HuH-7 (cell line): Measurements from ENCODE around the gene XPNPEP2.

ENCODE experiments used
- DNase-seq: peaks from one replicate; pipeline ENCODE4 v3.0.0; 2011; ENCODE audit warnings: low spot score

Gene XPNPEP2

DNA sequence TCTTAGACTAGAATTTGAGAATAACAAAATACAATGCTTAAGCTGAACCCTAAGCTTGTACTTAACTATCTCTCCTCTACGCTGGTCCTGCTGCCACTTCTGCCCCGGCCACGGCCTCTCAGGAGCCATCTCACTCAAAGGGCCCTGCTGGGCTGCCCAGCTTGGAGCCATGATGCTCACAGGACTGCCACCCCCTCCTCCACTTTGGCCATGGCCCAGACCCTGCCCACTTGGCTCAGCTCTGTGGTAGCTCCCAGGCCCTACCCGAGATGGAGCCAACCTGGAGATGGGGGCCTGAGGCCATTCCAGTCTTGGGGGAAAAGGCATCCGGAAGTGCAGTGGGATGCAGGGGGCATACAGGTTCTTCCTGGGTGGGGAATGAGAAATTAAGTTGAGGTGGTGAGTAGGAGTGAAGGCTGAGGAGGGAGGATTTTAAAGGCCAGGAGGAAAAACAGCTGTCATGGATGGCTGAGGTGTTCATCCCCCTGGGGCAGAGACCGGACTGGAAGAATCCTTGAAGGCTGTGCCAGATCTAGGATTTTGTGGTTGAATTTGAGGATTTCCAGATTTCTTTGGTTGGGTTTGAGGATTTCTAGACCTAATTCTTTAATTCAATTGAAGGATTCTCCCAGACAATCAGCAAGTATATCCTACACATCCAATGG, 41.8 kb downstream of the XPNPEP2 start:
- no peak for DNase-seq

DNA sequence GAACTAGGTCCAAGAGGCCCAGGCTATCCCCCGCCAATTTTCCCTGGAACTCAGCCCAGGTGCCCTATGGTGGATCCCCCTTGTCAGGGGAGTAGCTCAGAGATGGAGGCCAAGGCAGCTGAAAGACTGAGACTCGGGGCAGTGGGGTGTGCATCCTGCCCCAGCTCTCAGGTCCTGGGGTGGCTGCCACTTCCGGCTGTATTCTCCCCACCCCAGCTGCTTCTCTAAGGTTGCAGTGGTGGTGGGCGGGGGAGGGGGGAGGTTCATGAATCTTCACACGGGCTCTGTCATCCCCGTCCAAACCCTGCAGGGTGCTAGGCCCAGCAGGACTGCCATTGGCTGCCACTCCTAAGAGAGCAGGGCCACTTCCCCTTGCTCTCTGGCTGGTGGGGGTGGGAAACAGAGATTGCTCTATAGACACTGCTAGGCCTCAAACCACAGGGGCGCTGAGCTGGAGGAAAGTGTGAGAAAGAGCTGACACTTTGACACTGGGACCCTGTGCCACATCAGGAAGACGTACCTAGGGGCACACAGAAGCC, 42.4 kb downstream of the XPNPEP2 start:
- no peak for DNase-seq

DNA sequence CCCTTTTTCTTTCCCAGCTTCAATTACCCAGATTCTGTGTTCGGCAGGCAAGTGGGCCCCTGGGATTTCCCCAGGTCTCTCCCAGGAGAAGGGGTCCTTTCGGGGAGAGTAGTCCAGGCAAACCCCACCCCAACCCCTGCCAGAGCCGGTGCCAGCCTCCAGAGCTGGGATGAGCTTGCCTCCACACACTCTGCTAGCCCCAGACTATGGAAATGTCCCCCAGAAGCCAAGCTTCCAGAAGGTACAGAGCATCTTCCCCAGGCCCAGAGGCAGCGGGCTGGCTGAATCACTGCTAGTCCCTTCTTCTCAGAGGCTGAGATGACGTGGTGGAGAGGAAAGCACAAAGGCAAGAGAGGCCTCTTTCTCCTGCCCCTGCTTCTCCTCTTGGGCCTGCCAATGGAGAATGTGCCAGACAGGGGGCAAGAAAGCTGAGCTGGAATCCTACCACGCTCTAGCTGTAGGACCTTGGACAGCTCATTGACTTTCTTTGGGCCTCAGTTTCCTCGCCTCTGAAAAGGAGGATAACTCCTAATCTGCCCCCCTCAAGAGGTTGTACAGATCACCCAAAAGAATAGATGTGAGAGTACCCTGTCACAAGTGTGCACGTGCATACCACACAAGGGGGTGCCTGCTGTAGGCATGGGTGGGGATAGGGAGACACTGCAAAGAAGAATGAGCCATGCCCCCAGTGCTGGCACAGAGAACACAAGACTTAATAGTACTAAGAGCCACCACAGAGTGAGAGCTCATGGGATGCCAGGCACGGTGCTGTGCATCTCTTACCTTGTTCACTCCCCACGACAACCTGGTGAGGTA, 43.1 kb downstream of the XPNPEP2 start:
- no peak for DNase-seq

DNA sequence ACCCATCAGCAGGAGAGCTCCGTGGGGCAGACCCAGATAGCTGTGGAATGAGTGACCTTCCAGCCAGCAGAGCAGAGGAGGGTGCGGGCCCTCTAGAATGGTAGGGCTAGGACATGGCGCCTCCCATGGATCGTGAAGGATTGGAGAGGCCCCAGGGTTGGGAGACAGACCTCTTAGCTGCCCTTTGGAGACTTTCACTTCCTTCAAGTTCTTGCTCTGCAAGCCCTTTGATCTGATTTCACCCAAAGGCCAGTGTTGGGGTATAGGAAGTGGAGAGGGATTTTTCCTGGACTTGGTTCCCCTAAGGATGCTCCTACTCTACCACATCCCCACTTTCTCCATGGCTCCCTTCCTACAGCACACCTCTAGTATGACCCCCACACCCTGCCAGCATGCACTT, 43.9 kb downstream of the XPNPEP2 start:
- no peak for DNase-seq

DNA sequence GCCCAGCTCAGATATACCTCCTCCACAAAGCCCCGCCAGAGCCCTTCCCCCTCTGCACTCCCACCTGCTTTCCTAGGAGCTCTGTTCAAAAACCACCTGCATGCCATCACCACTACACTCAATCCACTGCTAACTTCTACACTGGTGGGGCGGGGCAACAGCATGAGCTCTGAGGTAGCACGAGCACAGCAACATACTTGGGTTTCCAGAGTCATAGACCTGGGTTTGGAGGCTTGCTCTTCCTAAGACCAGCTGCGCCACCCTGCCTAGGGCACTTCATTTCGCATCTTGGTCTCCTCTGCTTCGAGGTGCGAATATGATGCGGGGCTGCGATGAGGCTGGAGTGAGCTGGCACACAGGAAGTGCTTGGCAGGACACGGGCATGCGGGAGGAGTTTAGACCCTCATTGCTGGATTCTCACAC, 44.5 kb downstream of the XPNPEP2 start:
- DNase-seq: no peak

DNA sequence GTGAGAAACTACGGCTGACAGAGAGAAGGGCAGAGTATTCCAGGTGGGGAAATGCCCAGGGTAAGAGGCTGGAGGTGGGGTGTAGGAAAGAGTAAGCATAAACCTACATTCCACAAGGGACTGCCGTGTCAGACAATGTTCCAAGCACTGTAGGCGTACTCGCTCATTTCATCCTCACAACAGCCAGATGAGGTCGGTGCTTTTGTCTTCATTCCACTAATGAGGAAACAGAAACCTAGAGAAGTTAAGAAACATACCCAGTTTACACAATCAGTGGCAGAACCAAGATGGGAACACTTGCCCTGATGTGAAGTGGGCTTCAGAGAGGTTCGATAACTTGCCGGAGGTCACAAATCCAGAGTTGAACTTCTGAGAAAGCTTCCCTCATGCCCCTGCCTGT, 45.6 kb downstream of the XPNPEP2 start:
- no peak for DNase-seq

DNA sequence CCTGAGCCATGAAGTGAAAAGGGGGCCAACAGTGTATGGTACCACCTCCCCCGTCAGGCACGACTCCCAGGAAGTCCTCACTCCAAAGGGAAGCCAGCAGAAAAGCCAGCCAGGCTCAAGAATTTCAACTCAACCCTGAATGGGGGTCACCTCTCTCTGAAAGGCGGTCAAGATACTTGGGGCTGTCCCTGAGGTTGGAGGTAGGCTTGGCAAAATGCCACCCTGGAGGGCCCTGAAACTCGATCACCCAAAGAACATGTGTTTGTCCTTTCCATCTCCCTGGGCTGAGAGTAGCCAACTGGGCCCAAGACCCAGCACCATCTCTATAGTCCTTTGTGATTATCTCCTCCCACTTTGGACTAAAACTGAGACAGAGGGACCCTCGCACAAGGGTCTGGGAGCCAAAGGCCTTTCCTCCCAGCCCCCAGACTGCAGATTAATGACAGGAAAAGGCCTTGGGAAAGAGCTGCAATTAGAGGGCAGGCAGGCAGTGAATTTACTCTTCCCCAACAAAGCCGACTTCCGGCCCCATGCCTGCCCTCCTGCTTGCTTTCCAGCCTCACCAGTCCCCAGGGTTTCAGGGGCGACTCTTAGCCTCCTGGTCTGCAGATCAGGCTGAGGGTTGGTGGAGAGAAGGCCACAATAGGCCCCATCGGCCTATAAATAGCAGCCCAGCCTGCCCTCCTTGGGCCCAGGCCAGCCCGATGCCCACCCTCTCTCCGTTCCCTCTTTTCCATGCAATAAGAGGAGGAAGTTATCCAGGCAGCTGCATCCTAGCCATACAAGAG, 46.6 kb downstream of the XPNPEP2 start:
- DNase-seq: no peak

DNA sequence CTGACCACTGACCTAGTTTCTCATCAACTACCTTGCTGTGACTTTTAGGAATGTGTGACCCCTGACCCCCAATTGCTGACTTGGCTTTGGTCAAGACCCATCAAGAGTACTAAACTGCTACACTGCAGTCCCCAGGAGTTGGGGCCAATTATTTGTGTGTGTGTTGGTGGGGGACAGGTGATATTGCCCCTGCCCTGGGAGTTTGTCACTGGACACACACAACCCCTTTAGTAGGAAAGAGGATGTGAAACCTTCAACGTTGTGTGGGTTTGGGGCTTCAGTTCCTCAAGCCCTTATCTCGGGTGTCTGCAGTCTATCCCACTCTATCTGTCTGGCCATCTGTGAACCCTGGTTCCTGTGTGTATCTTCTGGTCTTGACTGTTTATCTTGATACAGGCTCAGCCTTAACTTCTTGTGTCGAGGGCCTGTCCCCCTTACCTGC, 47.5 kb downstream of the XPNPEP2 start:
- DNase-seq: no peak

DNA sequence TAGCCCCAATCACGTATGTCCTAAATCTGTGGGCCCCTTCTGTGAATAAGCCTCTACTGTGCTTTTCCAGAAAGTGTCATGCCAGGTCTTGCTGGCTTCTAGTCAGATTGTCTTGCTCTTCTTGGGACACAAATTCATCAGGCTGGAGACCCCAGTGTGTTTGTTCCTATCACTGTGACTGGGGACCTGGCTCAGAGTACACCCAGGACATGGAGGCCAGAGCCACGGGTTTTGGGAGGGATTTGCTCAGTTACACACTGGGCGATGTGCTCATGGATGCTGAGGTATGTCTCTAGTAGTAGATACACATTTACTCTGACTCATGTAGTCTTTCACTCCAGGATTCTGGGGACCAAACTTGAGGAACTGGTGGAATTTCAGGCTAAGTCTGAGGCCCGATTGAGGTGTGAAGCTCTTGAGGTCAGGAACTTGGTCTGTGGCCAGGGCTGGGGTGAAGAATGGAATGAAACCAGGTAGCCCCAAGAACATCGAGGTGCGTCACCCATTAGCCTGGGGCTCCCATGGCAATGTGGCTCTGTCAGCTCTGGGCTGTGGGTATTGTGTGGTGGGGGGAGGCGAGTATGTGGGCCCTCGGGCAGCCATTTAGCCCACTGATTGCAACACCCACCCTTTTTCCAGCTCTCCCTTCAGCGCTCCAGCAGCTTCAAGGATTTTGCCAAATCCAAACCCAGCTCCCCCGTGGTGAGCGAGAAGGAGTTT, 48.7 kb downstream of the XPNPEP2 start:
- DNase-seq: no peak

DNA sequence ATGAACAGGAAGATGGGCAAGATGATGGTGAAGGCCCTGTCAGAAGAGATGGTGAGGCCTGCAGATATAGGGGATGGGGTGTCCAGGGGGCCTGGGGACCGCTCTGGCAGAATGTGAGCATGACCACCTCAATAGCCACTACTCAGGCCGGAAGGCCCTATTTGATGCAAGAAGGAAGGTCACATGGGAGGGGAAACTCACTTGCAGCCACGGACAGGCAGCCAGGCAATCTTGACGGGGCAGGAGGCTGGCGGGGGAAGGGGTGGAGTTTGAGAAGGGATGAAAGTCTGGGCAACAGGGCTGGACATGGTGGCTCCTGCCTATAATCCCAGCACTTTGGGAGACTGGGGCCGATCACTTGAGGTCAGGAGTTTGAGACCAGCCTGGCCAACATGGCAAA, 49.7 kb downstream of the XPNPEP2 start:
- no peak for DNase-seq

DNA sequence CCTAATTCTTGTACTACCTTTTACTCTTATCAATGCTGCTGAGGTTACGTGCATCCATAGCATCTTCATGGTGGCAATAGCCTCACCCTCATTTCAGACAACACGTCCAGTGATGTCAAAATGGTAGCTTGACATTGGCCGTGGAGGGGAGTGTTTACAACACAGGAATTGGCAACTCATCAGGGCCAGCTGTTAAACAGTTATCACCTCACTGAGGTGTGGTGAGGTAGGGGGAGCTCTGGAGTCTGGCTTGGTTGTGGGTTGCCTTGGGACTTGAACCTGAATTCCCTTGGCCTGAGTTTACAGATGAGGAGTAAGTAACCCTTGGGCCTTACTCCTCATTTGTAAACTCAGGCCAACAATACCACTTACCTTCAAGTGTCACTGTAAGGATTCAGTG, 51.4 kb downstream of the XPNPEP2 start:
- DNase-seq: no peak

DNA sequence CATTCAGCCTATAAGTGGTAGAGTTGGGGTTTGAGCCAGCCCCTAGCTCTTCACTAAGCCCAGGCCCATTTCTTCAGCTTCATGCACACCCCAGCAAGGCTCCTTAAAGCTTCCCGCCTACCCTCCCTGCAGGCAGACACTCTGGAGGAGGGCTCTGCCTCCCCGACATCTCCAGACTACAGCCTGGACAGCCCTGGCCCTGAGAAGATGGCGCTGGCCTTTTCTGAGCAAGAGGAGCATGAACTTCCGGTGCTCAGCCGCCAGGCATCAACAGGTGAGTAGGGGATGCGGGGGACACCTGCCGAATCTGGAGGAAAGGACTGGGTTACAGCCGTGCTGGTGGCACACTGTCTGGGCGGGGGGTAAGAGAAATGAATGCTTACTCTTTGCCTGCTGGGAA, 52.0 kb downstream of the XPNPEP2 start:
- no peak for DNase-seq

DNA sequence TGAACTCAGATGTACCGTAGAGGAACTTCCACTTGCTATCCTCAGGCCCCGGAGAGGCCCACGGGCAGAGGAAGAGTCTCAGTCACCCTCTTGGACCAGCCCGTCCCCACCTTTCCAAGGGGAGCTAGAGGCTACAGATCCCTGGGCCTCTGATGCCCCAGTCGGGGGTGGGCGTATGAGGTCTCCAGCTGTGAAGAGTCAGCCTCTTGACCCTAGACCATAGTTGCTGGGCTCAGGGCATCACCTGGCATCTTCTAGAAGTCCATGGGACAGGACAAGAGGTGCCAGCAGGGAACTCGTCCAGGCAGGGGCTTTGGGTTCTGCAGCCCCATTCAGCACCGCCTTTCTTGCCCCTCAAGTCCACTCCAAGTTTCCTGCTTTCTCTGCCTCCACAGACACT, 52.6 kb downstream of the XPNPEP2 start:
- no peak for DNase-seq

DNA sequence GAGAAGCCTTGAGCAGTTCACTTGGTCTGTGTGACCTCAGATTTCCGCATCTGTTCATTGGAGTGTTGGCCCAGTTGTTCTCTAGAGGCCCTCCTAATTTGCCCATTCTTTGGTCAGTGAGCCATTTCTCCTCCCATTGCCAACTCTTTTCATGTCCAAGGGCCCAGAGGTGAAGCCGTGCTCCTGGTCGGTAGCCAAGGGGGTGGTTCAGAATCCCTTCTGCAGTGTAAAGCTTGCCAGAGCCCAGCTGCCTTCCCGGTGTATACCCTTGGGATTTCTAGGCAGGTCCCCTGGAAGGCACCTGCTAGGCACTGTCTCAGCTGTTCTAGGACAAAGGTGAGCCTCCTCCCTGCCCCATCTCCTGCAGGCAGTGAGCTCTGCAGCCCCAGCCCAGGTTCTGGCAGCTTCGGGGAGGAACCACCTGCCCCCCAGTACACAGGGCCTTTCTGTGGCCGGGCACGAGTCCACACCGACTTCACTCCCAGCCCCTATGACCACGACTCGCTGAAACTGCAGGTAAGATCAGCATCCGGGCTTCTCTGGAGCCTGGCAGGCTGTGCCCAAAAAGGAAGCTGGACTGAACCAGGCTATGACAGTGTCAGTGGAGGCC, 53.3 kb downstream of the XPNPEP2 start:
- no peak for DNase-seq

DNA sequence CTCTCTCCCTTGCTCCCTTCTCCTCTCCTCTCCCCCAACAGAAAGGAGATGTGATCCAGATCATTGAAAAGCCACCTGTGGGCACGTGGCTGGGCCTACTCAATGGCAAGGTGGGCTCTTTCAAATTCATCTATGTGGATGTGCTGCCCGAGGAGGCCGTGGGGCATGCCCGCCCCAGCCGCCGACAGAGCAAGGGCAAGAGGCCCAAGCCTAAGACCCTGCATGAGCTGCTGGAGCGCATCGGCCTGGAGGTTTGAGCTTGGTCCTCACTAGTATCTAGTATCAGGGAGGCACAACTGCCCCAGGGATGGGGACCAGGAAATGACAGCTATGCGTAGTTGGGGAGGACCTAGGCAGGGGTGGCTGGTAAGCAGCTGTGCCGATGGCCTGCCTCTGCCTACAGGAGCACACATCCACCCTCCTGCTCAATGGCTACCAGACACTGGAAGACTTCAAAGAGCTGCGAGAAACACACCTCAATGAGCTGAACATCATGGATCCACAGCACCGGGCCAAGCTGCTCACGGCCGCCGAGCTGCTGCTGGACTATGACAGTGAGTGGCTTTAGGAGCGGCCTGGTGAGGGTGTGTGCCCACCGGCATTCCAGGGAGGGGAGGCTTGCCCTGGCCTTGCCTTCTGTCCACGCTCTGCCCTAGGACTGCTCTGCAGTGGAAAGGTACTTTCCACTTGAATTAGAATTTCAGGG, 54.0 kb downstream of the XPNPEP2 start:
- no peak for DNase-seq

DNA sequence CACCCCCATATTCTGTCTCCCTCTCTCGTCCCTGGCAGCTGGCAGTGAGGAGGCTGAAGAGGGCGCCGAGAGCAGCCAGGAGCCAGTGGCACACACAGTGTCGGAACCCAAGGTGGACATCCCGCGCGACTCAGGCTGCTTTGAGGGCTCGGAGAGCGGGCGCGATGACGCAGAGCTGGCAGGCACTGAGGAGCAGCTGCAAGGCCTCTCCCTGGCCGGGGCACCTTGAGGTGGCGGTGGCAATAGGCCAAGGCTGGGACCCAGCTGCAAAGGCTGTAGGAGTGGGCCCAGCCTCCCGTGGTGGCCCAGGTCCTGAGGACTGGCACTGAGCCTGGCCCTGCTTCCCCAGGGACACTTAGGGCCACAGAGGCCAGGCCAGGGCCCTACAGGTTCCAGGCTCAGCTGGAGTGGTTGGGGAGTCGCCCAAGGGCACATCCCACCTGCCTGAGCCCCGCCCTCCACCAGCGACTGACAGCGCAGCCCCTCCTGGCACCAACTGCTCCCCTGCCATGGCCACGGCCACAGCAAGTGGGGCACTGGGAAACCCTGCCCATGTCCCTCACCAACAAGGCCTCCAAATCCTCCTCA, 54.9 kb downstream of the XPNPEP2 start:
- no peak for DNase-seq

DNA sequence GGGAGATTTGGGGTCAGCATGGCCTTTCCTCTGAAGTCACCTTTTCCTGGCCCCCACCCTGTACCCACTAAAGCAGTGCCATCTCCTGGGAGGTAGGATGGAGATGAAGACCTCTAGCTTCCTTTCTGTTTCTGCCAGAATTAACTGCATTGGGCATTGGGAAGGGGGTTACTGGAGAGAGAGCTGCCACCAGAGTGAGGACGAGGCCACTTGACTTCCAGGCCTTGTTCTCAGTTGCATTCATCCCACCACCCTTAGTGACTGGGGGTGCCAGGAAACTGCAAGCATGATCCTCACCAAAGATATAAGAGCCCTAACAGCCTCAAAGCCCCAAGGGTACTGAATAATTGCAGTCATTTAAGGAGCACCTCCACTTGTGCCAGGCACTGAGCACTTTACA, 56.8 kb downstream of the XPNPEP2 start:
- DNase-seq: no peak

DNA sequence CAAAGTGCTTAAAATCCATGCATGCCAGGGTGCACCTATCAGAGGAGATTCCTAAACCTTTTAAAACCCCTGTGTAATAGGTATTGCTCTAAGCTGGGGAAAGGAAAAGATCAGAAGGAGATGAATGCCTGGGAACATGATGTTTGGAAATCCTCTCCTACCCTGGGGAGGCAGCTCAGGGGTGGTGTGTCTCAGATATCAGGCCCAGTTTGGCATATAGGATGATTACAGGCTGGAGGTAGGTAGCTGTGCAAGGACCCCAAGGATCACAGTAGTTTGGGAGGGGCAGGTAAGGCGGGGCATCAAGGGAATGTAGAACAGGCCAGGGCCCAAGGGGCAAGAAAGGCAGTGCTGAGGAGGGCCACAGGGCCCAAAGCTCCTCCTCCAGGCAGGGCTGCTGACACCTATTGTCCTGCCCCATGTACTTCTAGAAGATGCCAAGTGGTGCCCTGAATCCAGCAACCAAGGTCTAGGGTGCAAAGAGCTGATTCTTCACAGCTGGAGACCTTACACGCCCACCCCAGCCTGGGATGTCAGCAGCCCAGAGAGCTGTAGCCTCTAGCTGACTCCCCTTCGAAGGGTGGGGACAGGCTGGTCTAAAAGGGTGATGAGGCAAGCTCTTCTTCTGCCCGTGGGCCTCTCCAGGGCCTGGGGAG, 58.6 kb downstream of the XPNPEP2 start:
- DNase-seq: no peak

DNA sequence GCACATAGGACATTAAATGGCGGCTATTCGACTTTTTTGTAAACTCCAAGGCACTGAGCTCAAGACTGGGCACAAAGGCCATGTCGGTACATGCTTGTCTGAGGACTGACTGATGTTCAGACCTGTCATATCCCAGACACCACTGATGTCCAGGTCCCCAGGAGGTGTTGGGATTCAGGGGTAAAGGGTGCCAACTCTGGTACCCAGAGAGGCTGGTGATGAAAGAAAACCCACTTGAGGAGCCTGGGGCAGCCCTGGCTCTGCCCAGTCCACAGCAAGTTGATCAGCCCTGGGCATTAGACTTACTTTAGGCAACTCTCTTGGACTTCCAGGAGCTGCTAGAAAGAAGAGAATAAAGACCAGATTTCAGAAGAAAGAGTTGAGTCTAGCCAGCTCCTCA, 59.7 kb downstream of the XPNPEP2 start:
- no peak for DNase-seq

DNA sequence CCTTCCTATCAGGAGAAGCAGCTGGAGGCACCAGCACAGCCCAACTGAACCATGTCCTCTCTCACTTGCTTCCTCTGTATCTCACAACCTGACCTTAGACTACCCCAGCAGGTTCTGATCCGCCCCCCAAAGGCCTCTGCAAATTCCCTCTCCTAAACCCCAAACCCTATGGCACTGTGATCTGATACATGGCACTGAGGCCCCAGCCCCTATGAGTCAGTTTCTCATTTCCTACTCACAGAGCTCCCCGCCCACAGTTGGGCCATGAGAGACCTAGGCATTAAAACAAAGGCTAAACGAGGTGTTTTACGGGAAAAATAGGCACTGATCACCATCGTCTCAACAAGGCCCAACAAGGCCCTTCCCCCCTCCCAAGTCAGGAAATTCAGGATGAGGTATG, 60.1 kb downstream of the XPNPEP2 start:
- DNase-seq: no peak
